Endothelial cell of umbilical vein (primary cell): Measurements from ENCODE around the gene STX8. TPM values are rescaled to one million over a fixed set of nuclear protein-coding genes. Genes with fewer than 3 reads are reported as not detected.

Experiments used
- BruUV-seq: library from RNA; stranded (reverse); fragments of 400-500 nt; replicated peaks from 2 replicates; lab custom pipeline; 2021; lab: Mats Ljungman, UMichigan
- CTCF ChIA-PET: fragments of 300-600, 350-600 bp; sonication (Branson Sonifier 250); formaldehyde crosslinking; loops from one replicate; lab custom pipeline; 2021; ENCODE audit warnings: antibody characterized with exemption, inconsistent platforms; lab: Charles Lee
- POLR2A ChIA-PET: fragments of 300-600, 350-600 bp; sonication (Branson Sonifier 250); formaldehyde crosslinking; loops from one replicate; lab custom pipeline; 2021; ENCODE audit warnings: antibody characterized with exemption, inconsistent platforms; lab: Charles Lee
- DNase-seq: peaks from one replicate; pipeline ENCODE4 v3.0.0-alpha.2; 2011; ENCODE audit warnings: low read depth, low spot score
- FAIRE-seq: peaks from 2 replicates; lab custom pipeline; 2011; peaks lifted over from hg19 to GRCh38; lab: Jason Lieb, UNC
- H2AFZ ChIP-seq: 2 replicates; pipeline ENCODE4 v1.6.0; 2012; ENCODE audit warnings: low read depth, low read length, control low read depth, inconsistent platforms
- H3K27ac ChIP-seq: 2 replicates; pipeline ENCODE4 v1.5.1; 2011; ENCODE audit warnings: low read depth, mild to moderate bottlenecking, control low read depth, low read length, moderate library complexity; ENCODE audit not compliant: insufficient read depth
- H3K27me3 ChIP-seq, 2 experiments: 2 replicates each; pipeline versions ENCODE4 v1.6.0 to v1.6.1; 2011; ENCODE audit warnings: low read length in 2 of 2, mixed read lengths in 1 of 2; ENCODE audit not compliant: control insufficient read depth in 2 of 2, insufficient read depth in 2 of 2
- H3K36me3 ChIP-seq, 2 experiments: 2 replicates in 1 of 2; 3 replicates in 1 of 2; pipeline ENCODE4 v1.5.1; 2011; ENCODE audit warnings: low read length in 2 of 2, mild to moderate bottlenecking in 1 of 2, moderate library complexity in 1 of 2; ENCODE audit not compliant: control insufficient read depth in 2 of 2, insufficient read depth in 2 of 2; ENCODE audit errors: extremely low read depth in 1 of 2
- H3K4me1 ChIP-seq: 3 replicates; pipeline ENCODE4 v1.5.1; 2011; ENCODE audit warnings: mild to moderate bottlenecking, low read length; ENCODE audit not compliant: control insufficient read depth, insufficient read depth; ENCODE audit errors: extremely low read depth
- H3K4me2 ChIP-seq: 2 replicates; pipeline ENCODE4 v1.6.1; 2011; ENCODE audit warnings: low read length, control low read depth, mixed read lengths; ENCODE audit not compliant: insufficient read depth
- H3K4me3 ChIP-seq, 3 experiments: fragments of 200-600 bp in 1 of 3; sonication (generic), shearing (Covaris generic) in 1 of 3; replicated peaks in 1 of 3; 2 replicates each; pipeline ENCODE4 v1.5.1; 2011 to 2016; ENCODE audit warnings: control low read depth in 3 of 3, low read length in 3 of 3, mild to moderate bottlenecking in 2 of 3, inconsistent platforms in 1 of 3, low read depth in 1 of 3, moderate library complexity in 1 of 3; ENCODE audit not compliant: insufficient read depth in 1 of 3
- H3K79me2 ChIP-seq: 2 replicates; pipeline ENCODE4 v1.6.0; 2012; ENCODE audit warnings: low read length, inconsistent platforms; ENCODE audit not compliant: control insufficient read depth, insufficient read depth
- H3K9ac ChIP-seq: replicated peaks from 2 replicates; pipeline ENCODE3; 2011; ENCODE audit warnings: low read length, control low read depth; ENCODE audit not compliant: insufficient read depth; ENCODE audit errors: extremely low read depth
- H3K9me1 ChIP-seq: replicated peaks from 3 replicates; pipeline ENCODE4 v1.6.0; 2011; ENCODE audit warnings: mild to moderate bottlenecking, low read length; ENCODE audit not compliant: control insufficient read depth, insufficient read depth; ENCODE audit errors: extremely low read depth
- H3K9me3 ChIP-seq: replicated peaks from 2 replicates; pipeline ENCODE4 v1.5.1; 2012; ENCODE audit warnings: low read length, inconsistent platforms; ENCODE audit not compliant: control insufficient read depth, insufficient read depth
- H4K20me1 ChIP-seq: replicated peaks from 2 replicates; pipeline ENCODE3; 2011; ENCODE audit warnings: mild to moderate bottlenecking, low read length; ENCODE audit not compliant: control insufficient read depth, insufficient read depth; ENCODE audit errors: extremely low read depth
- CTCF ChIP-seq, 2 donors: IDR thresholded peaks; 1 replicate in 1 of 2; 2 replicates in 1 of 2; pipeline ENCODE4 v1.5.1; 2011; ENCODE audit warnings: low read length in 2 of 2, mild to moderate bottlenecking in 2 of 2, moderate library complexity in 2 of 2, control low read depth in 1 of 2, inconsistent platforms in 1 of 2, low read depth in 1 of 2; ENCODE audit not compliant: insufficient read depth in 1 of 2; ENCODE audit errors: extremely low read depth in 1 of 2
- EZH2 ChIP-seq: IDR thresholded peaks from 2 replicates; pipeline ENCODE4 v1.6.1; 2012; ENCODE audit warnings: borderline replicate concordance, low read depth, mild to moderate bottlenecking, moderate library complexity, low read length, inconsistent platforms; ENCODE audit not compliant: severe bottlenecking
- FOS ChIP-seq: IDR thresholded peaks from 2 replicates; pipeline ENCODE4 v1.6.1; 2011; ENCODE audit warnings: mild to moderate bottlenecking, low read length, moderate library complexity, borderline replicate concordance; ENCODE audit not compliant: insufficient read depth
- GATA2 ChIP-seq: IDR thresholded peaks from 2 replicates; pipeline ENCODE4 v1.7.0; 2011; ENCODE audit warnings: low read depth, mild to moderate bottlenecking, moderate library complexity, mixed read lengths, low read length; ENCODE audit not compliant: insufficient read length, insufficient read depth
- JUN ChIP-seq: IDR thresholded peaks from 2 replicates; pipeline ENCODE4 v1.6.1; 2011; ENCODE audit warnings: borderline replicate concordance, low read depth; ENCODE audit not compliant: insufficient read length, insufficient read depth
- MAX ChIP-seq: IDR thresholded peaks from 2 replicates; pipeline ENCODE4 v1.6.1; 2011; ENCODE audit not compliant: insufficient read depth, insufficient read length
- MYC ChIP-seq: IDR thresholded peaks from one replicate; pipeline ENCODE4 v1.6.1; 2011; ENCODE audit warnings: mild to moderate bottlenecking, low read depth, low read length
- POLR2A ChIP-seq: IDR thresholded peaks from 2 replicates; pipeline ENCODE4 v1.6.1; 2012; ENCODE audit warnings: low read depth, mild to moderate bottlenecking, control low read depth, low read length
- POLR2AphosphoS5 ChIP-seq: IDR thresholded peaks from 2 replicates; pipeline ENCODE4 v1.6.1; 2012; ENCODE audit warnings: low read depth, mild to moderate bottlenecking, control low read depth, low read length, moderate library complexity; ENCODE audit not compliant: insufficient read depth
- dilution Hi-C: fragments of 300-500 bp; cut with MboI; formaldehyde crosslinking; loops from one replicate; pipeline ENCODE4 v1.15.0; 2019; ENCODE audit warnings: low sequenced_read_pairs; ENCODE audit not compliant: extremely low pct_ligation_motif_present
- intact Hi-C: fragments of 100-400 bp; cut with micrococcal nuclease; formaldehyde crosslinking; loops from one replicate; pipeline ENCODE4 v1.10.0; 2022
- polyA plus RNA-seq, 4 experiments: library from polyadenylated mRNA; depleted of rRNA in 3 of 4; stranded (reverse) in 3 of 4; unstranded in 1 of 4; fragments of >200 nt; gene quantifications; 2 replicates each; pipeline versions ENCODE4 v1.2.1 to v1.2.3, GENCODE V29; 2011 to 2012; ENCODE audit warnings: missing spikeins in 1 of 4
- total RNA-seq: library from RNA; stranded (reverse); gene quantifications from 2 replicates; pipeline ENCODE4 v1.2.3, GENCODE V29; 2021

Gene STX8
- total and polyA plus RNA-seq, 2 donors (not counting 3 experiments of a cell fraction or from before 2014, with no cell fraction given): 25.9 to 67.3 TPM

- Histone ChIP-seq H3K36me3 (no peaks in the 10 kb centered on the region), H3K79me2 (no peaks in the 10 kb centered on the region), H3K4me2 (no peak overlapping the region), H3K27ac (no peak overlapping the region), H3K9me1 (no peaks in the 10 kb centered on the region), H3K9me3 (no peaks in the 10 kb centered on the region), H4K20me1 (no peaks in the 10 kb centered on the region), H3K27me3 (no peaks in the 10 kb centered on the region), H3K4me3 (no peak overlapping the region), H3K9ac (no peak overlapping the region), H2AFZ (no peak overlapping the region), H3K4me1 (no peaks in the 10 kb centered on the region)
- DNase-seq: no peak
- no peak for FAIRE-seq
- no peak for TF ChIP-seq MAX
- TF ChIP-seq POLR2AphosphoS5: no peak
- TF ChIP-seq EZH2: no peak
- TF ChIP-seq GATA2: no peak
- no peak for TF ChIP-seq POLR2A
- no peak for TF ChIP-seq JUN
- no peak for TF ChIP-seq FOS
- no peak for TF ChIP-seq MYC
- TF ChIP-seq CTCF (IDR thresholded peaks at IDR 0.05; ENCODE audit: extremely low read depth in 1 of 2, insufficient read depth in 1 of 2, low read depth in 1 of 2, low read length in 2 of 2): no peak
- CTCF ChIA-PET: no interaction called here
- dilution Hi-C loops: no loop called here
- POLR2A ChIA-PET: no interaction called here
- intact Hi-C loops: loop anchor here (10.0 kb wide), 1 partner anchor 60 kb away; no protein-coding TSS in a partner anchor
- no TSS peak for BruUV-seq
Measured at GRCh38 chr17:9204637-9205329, 370.8 kb downstream of the STX8 start.
